Pulmonary artery endothelial cell (primary cell): Measurements from ENCODE around the gene RABGAP1. TPM values are rescaled to one million over a fixed set of nuclear protein-coding genes. Genes with fewer than 3 reads are reported as not detected.

Experiments
- DNase-seq: peaks from one replicate; pipeline ENCODE4 v3.0.0-alpha.2; 2011; ENCODE audit warnings: low read depth, low spot score
- total RNA-seq: library from RNA; depleted of rRNA; stranded (reverse); fragments of >200 nt; gene quantifications from 2 replicates; pipeline ENCODE4 v1.2.3, GENCODE V29; 2014

The RABGAP1 gene
- total RNA-seq, 1 donor from 2014 or later = 27.5 TPM

DNA sequence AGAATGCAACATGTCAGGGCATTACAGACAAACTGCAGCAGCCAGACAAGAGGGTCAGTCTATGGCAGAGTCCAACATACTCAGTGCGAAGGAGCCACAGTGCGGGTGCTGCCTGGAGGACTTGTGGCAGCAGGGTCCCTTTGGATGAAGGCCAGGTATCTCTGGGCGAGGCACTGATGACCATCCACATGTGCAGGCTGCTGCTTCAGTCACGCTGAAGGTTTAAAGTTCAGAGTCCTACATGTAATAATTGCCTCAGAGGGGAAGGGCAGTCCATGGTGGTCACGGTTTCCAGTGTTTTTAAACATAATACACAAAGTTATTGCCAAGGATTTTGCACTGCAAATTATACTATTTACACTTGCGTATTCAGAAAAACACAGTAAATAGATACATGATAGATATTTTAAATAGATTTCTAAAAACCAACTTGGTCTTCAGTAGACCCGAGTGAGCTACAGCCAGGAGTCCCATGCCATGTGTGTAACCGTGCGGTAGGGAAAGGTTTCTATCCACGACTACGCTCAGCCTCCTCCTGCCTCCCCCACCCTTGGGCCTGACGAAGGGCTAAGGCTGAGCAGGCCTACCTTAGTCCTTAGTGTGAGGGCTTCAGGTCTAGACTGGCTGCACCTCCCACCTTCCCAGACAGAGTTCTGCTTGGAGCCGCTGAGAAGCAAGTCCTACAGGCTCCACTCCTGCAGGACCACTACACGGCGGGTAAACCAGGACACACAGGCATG is 168.9 kb downstream of the RABGAP1 start:
- no peak for DNase-seq

DNA sequence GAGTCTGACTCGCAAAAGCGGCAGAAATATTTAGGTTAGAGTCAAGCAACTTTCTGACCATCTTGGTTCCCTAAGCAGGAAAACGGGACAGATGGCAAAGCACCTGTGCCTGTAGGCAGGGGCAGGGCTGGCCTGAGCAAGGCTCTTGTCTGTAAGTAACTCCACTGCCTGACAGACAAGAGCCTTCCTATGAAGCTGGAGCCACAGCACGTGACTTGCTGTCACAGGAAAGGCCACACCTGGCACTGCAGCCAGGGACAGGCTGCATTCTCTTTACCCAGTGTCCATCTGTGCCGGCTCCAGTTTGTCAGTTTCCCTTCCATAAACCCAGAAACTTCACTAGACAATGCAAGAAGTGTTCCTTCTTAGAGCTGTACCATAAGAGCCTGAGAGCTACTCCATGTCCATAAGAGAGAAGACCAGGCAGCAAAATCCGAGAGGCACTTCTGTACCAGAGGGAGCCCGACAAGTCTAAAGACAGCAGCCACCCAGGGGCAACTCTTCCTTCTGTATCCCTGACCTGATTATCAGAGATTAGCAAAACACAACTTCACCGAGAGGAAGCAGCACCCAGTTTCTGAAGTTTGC is 170.7 kb downstream of the RABGAP1 start:
- DNase-seq = no peak

DNA sequence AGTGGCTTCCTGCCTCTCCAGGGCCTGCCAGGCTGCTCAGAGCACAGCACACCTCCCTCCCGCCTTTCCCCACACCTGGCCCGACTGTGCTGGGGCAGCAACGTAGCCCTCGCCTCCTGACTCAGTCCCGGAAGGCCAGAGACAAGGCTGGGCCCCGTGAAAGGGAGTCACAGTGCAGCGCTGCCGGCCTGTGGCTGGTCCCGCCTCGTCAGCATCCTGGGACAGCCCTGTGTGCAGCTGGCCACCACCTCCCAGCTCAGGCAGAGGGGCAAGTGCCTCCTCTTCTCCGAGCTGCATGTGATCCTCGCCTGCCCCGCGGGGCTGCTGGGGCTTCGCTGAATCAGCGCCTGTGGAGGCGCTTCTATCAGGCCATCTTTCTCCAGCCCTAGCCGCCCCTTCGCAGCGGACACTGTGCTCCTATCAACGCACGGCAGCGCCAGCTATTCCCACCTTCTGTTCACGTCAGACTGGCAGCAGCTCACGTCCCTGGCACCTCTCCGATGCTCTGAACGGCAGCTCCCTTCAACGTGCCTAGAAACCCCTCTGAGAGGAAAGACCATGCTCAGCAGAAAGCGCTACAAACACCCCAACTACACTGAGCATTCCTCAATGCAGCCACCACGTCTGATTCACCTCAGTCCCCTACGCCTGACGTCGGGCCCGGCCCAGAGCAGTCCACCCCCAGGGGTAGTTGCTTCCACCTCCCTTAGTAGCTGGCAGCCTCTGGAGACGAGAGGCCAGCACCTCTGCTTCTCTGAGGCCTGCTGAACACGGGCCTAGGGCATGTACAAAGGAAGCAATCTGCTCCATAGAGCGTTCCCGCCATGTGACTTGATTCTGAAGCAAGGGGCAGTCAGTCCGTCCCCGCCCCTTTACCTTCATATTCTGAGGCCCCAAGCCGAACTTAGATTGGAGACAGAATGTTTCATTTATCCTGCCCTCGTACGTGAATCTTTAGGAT is 171.5 kb downstream of the RABGAP1 start:
- no peak for DNase-seq

DNA sequence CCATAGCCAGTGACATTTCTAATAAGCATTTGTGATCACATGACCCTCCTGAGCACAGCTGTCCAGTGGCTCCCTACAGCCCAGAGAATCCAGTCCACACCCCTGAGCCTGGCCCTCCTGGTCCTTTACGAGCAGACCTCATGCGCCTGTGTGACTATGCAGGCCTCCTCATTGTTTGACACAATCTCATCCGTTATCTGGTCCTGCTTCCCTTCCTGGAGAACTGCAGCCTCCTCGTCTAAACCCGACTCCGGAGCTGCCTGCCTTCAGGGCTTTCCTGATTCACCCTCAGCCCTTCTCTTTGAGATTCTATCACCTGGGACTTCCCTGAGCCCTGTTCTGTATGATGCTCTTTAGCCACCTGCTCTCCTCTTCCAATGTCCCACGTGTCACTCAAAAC is 172.4 kb downstream of the RABGAP1 start:
- no peak for DNase-seq

DNA sequence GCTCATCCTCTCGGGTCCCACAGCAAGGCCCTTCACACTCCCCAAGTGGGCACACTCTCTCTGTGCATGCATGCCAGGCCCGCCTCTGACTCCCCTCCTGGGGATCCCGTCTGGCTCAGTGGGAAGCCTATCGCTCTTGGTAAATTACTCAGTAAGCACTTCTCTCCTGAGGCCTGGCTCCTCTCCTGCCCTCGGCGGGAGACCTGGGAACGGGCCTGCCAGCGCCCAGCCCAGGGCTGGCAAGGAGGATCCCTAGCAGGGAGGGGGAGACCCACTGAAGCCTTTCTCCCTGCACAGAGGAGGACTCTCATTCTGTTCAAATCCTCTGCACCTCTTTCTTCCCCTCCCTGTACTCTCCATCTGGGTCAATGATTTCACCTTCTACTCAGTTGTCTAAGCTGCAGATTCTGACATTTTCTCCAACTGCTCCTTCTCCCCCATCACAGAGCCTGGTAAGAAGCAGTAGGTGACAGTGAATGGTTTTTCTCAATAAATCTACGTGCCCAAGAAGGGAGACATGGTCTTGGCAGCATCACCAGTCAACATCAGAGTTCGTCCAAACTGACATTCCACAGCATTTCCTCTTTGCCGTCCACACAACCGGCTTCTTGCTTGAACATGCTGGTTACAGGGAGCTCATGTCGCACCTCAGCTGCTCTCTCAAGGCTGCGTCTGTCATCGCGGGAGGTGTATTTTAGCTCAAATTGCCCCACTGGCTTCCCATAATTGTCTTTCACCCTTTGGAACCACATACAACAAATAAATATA is 174.5 kb downstream of the RABGAP1 start:
- DNase-seq = no peak

DNA sequence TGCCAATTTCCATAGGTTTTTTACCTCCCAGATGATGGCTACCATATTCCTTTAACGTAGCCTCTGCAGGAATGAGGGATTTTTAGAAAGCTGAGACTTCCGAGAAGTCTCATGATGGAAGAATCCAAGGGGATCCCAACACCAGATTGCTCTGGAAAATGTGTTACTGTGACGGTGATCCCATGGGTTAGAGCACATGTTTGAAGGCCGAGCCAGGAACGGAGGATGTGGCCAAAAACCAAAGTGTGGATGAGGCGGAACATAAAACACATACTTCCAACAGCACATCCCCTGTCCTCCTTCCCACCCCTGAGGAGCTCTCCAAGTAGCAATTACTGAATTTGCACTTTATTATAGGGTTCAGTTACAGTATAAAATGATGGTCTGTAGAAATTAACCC is 175.2 kb downstream of the RABGAP1 start:
- DNase-seq = no peak

DNA sequence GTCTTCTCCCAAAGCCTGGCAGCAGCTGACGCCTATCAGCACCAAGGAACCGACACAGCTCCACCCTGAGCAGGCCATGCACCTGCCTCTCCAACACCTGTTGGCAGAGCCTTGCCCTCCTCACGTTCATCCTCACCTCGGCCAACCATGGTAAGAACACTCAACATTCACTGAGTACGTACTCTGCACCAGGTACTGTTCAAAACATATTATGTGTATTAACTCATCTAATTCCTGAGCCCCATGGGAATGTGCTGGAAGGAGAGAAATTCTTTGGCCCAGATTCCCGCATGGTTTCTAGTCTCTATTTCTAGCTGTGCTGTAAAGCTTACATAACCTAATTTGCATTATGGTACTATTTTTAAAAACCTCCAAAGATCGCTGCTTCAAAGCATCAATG is 178.7 kb downstream of the RABGAP1 start:
- DNase-seq = no peak

DNA sequence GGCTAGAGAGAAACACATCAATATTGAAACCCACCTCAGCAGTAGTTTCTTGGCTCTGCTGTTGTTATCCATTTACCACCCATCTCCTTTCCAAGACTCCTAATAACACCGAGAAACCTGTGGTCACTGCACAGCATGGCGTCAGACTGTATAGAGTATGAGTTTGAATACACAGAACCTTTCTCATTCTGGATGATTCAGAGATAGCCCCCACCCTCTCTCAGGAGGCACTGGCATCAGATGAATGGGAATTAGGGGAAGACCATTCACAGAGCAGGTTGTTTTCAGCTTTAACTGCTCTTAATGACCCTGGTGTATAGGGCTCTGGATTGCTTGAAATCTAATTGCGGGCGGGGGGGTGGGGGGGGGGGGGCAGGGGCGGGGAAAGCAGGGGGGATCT is 179.3 kb downstream of the RABGAP1 start:
- DNase-seq = no peak

DNA sequence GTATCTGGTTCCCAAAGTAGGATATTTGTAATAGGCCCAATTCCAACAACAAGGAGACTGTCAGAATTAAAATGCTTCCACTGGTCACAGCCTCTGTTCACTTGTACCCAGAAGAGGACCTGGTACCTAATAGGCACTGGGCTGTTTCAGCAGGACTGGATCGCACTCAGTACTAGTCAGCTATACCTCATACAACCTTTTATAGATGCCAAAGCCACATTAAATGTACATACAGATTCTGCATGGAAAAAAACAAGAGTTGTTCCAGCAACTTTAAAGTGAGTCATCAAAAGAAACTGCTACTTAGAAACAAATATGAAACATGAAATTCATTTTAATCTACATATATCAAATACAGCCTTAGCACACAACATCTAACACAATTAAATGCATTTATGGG is 180.1 kb downstream of the RABGAP1 start:
- no peak for DNase-seq

DNA sequence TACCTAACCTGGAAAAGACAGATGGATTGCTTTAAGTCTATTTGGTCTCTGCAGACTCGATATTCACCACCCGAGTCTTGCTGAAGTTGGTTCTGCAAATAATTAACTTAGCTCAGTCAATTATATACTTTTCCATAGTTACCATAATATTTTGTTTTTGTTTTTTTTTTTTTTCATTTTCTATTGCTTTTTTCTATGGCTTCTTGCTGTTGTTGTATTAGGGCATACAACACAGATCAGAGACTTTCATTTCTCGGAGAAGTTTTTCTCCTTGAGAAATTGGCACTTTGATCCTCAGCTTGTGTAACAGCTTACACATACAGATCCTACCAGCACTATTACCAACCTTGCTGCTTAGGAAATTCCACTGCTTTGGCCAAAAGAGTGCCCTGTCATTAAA is 180.6 kb downstream of the RABGAP1 start:
- DNase-seq = no peak

DNA sequence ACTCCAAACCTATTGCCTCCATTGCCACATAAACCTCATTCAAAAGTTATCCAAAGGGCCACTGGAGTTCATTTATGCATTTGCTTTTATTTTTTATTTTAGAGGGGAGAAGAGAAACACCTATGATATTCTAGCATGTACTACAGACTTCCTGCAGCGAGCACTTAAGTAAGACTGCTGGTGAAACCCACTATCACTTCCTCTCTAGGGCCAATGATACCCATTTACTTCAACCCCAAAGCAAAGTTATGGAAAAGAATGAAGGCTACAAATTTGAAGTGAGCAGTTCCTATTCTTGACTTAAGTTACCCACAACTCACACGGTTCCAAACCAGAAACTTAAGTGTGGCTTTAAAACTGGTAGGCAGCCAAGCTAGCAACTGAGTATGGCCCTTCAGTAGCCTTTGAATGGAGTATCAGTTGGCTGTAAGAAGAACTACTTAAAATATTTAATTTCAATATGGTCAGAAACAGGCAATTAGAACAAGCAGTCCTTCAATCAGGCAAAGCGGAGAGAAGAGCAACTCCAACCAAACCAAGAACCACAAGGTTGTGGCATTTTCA is 186.8 kb downstream of the RABGAP1 start:
- no peak for DNase-seq

DNA sequence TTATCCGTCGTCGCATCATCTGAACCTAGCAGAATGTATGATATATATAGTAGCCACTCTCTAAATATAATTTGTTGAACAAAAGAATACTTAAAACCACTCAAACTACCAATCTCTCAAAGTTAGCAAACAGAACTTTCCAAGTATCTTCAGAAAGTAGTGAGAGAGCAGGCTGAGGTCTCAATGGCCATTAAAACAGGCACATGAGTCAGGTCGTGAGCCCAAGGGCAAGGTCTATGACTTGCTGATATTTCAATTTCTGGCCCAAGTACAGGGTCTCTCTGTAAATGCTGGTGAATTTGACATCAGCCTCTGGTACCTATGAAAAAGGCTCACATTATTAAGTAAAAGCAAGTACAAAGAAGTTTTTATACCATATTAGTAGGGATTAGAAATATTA is 187.8 kb downstream of the RABGAP1 start:
- DNase-seq = no peak

DNA sequence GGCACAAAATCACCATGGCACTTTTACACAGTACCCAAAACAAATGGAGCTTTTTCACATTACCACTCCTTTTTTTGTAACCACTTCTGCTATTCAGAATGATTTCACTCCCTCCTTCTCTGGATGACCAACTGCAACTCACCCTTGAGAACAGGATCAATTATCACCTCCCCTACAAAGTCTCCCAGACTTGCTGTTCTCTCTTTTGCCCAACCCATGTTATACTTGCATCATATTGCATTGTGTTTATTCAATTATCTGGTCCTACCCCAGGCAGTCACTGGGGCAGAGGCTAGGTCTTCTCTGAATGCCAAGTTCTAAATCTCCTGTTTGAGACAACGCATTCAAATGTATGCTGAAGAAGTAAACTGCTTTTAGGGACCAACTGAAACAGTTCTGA is 188.6 kb downstream of the RABGAP1 start:
- DNase-seq = no peak

DNA sequence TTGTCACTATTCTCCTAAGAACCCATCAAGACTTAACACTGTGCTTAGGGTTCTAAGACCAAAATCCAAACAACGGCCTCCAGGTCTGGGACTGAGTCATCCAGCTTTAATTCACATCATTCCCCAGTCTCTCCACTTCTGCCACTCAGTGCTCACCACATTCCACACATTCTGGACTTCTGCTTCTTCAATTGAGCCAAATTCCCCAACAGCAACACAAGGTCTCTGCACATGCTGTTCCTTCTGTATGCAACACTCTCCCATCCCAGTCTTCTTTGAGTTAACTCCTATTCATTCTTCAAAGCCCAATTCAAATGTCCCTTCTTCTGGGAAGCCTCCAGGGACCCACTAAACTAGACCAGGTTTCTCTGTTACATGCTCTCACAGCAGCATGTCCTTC is 190.4 kb downstream of the RABGAP1 start:
- no peak for DNase-seq

DNA sequence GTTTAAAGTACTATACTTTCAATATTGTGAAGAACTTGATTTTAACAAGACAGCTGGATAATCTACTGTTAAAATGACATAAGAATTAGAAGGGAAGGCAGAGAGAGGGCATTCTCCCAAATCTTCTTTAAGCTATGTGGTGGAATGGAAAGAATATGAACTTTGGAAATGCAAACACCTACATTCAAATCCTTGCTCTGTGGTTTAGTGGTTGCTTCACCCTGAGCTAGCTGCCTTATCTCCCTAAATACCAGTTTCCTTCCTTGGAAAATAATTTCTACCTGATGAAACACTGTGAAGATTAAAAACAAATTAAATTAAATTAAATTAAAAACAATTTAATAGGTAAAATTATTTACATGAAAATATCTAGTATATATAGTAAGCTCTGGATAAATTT is 191.2 kb downstream of the RABGAP1 start:
- no peak for DNase-seq

DNA sequence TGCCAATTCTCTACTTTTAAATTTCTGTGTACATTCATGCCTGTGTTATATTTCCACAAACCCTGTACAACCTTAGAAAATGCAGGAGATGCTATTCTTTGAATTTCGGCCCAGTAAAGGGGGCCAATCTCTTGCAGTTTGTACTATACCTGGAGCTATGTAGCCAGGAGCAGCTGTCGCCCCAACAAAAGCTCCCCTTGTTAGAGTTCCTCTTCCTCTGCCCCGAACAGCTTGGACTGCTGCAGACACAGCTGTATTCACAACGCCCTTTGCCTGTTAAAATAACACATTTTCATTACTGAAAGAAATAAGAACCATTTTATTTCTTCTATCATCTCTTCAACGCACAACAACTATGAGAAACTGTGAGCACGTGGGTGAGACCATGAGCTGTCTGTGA is 191.9 kb downstream of the RABGAP1 start:
- DNase-seq = no peak

DNA sequence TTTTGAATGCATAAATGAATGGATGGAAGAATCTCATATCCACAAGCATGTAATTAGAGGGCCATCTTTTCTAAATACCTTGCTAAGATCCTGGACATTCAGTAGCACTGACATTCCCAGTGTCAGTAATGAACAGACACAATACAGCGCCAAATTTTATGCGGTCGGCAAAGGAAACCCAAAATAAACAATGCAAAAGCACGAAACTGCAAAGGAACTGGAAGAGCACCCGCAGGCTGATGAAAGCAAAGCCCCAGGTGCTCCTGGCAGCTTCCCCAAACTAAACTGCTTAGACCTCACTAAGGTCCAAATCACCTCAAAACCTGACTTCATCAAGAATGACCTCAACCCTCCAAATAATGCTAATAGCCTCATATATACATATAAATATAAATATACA is 194.6 kb downstream of the RABGAP1 start:
- DNase-seq = no peak

DNA sequence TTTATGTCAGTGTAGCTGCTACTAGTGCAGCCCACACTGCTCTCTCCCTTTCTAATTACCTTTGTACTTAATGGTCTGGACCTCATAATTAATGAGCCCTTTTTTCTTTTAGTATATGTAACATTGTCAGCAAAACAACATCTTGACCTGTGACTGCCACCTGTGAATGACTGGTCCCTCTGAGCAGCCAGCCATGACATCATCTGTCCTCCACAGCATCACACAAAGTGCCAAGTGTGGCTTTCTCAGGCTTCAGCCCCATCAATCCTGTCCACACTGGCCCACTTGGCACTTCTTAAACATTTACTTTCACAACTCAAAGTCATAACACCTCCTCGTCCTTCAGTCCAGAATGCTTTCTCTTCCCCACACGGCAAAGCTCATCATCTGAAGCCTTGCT is 197.3 kb downstream of the RABGAP1 start:
- DNase-seq = no peak

DNA sequence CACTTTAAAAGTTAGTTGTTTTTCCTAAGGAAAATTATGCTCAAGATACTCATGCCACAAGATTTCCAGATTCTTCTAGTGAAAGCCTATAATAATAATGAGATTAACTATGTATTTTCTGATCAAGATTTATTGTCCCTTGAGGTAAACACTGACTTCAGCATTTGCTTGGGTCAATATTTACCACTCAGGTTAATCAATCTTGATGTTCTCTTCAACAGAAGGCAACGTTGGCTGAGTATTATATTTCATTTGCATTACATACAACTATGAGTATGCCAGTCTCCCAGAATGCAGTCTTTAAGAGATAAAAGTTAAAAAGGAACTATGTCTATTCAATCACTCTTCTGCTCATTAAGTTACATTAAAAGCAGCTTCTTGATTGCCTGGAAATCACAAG is 208.2 kb downstream of the RABGAP1 start:
- no peak for DNase-seq

DNA sequence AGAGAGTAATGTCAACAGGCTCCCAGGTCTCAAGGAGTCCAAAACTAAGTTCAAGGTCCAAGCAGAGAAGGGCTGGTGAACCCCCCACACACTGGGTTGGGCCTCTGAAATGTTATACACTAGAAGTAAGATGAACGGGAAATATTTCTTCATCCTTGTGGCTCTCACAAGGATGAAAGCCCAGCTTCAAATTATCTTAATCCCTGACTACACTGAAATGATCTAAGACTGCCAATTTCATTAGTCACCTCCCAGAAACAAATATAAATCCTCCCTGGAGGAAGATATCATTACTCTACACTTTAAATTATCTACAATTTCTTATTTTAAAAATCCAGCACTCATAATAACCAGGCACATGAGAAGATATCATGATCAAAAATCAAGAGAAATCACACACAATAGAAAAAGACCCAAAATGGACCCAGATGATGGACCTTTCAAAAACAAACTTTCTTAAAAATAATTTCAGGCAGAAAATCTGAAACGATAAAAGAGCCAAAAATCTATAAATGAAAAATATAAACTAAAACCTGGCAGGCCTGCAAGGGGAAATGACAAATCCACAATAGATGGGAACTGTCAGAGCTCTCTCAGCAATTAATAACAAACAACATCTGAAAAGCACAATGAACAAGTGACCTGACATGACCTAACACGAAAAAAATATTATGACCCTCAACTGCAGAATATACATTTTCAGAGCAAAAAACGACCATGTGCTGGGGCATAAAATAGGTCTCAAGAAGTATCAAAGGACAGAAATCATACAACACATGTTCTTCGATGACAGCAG is 210.1 kb downstream of the RABGAP1 start:
- peak; percentile 67 for DNase-seq
